ENCODE results near the gene TNFAIP3.

GRCh38 chr6:137913996-137914529 lies 47.0 kb downstream of the TNFAIP3 start:
- TF ChIP-seq CTCF (conservative IDR thresholded peaks at IDR 0.05; ENCODE audit: low read depth, low read length) (no peak), RAD21 (IDR thresholded peaks at IDR 0.05; ENCODE audit: low read length) (no peak), POLR2A (IDR thresholded peaks at IDR 0.05; ENCODE audit: low read depth, low read length) (no peak), RCOR1 (IDR thresholded peaks at IDR 0.05; ENCODE audit: insufficient replicate concordance, low read length) (no peak), ELK1 (IDR thresholded peaks at IDR 0.05; ENCODE audit: borderline replicate concordance, low read depth, low read length) (no peak), MXI1 (IDR thresholded peaks at IDR 0.05; ENCODE audit: borderline replicate concordance, low read depth, low read length) (no peak), CEBPB (IDR thresholded peaks at IDR 0.05; ENCODE audit: low read depth, low read length) (no peak), MAZ (IDR thresholded peaks at IDR 0.05; ENCODE audit: borderline replicate concordance, low read depth, low read length) (no peak), RFX5 (IDR thresholded peaks at IDR 0.05; ENCODE audit: low read depth, low read length) (no peak), BHLHE40 (IDR thresholded peaks at IDR 0.05; ENCODE audit: low read depth, low read length) (no peak), MAFK (IDR thresholded peaks at IDR 0.05; ENCODE audit: low read depth, low read length) (no peak), USF2 (IDR thresholded peaks at IDR 0.05; ENCODE audit: low read depth, low read length) (no peak)
